BJ (cell line): Measurements from ENCODE around the gene PRKCH. TPM values are rescaled to one million over a fixed set of nuclear protein-coding genes. Genes with fewer than 3 reads are reported as not detected.

Experiments
- CTCF ChIA-PET: fragments of 350-600 bp; formaldehyde crosslinking; extraction: SDS; loops from one replicate; lab custom pipeline; 2021; ENCODE audit warnings: antibody characterized with exemption, inconsistent platforms; lab: Yijun Ruan, JAX
- POLR2A ChIA-PET: fragments of 300-600 bp; sonication (Branson Sonifier 250); formaldehyde crosslinking; extraction: SDS; loops from one replicate; lab custom pipeline; 2021; ENCODE audit warnings: antibody characterized with exemption; lab: Charles Lee
- DNase-seq: peaks from one replicate; pipeline ENCODE4 v3.0.0-alpha.2; 2011; ENCODE audit warnings: low read depth
- H3K27me3 ChIP-seq: 2 replicates; pipeline ENCODE4 v1.6.0; 2011; ENCODE audit warnings: low read length; ENCODE audit not compliant: control insufficient read depth, insufficient read depth
- H3K36me3 ChIP-seq: 2 replicates; pipeline ENCODE4 v1.5.1; 2011; ENCODE audit warnings: low read length; ENCODE audit not compliant: control insufficient read depth, insufficient read depth
- H3K4me3 ChIP-seq: 2 replicates; pipeline ENCODE4 v1.5.1; 2011; ENCODE audit warnings: low read depth, mild to moderate bottlenecking, control low read depth, low read length
- CTCF ChIP-seq: IDR thresholded peaks from 2 replicates; pipeline ENCODE4 v1.5.1; 2011; ENCODE audit warnings: low read depth, mild to moderate bottlenecking, control low read depth, inconsistent platforms, low read length, moderate library complexity; ENCODE audit not compliant: insufficient read depth
- polyA plus RNA-seq: library from polyadenylated mRNA; depleted of rRNA; stranded (reverse); fragments of >200 nt; gene quantifications from 2 replicates; pipeline ENCODE4 v1.2.3, GENCODE V29; 2011

The PRKCH gene
- polyA plus RNA-seq, 1 experiment = 2.0 TPM

- POLR2A ChIA-PET = no interaction called here
- no peak for DNase-seq
- Histone ChIP-seq H3K27me3 (no peaks in the 10 kb centered on the region), H3K4me3 (no peak overlapping the region), H3K36me3 (no peaks in the 10 kb centered on the region)
- CTCF ChIA-PET = interaction anchor here (4.7 kb wide), 1 partner anchor 63 kb away, joined by 16 read pairs; no protein-coding TSS in a partner anchor
- no peak for TF ChIP-seq CTCF
Observed at GRCh38 chr14:61538464-61539022, 217.2 kb downstream of the PRKCH start.

- H3K27me3 ChIP-seq = no peaks in the 10 kb centered on the region
- ChIA-PET CTCF (no interaction called here), POLR2A (no interaction called here)
- no peak for TF ChIP-seq CTCF
- H3K4me3 ChIP-seq = no peak overlapping the region
- no peak for DNase-seq
- no peaks in the 10 kb centered on the region for H3K36me3 ChIP-seq
Observed at GRCh38 chr14:61539631-61540030, 218.3 kb downstream of the PRKCH start.

- no peak for TF ChIP-seq CTCF
- Histone ChIP-seq H3K36me3 (no peaks in the 10 kb centered on the region), H3K4me3 (no peak overlapping the region), H3K27me3 (no peaks in the 10 kb centered on the region)
- no peak for DNase-seq
- ChIA-PET POLR2A (interaction anchor here (0.5 kb wide), 1 partner anchor 21 kb away, joined by 4 read pairs; no protein-coding TSS in a partner anchor), CTCF (no interaction called here)
Observed at GRCh38 chr14:61540931-61541330, 219.6 kb downstream of the PRKCH start.

GRCh38 chr14:61542848-61543790, 221.7 kb downstream of the PRKCH start:
- DNase-seq = no peak
- no peak overlapping the region for H3K4me3 ChIP-seq
- no peak for TF ChIP-seq CTCF

GRCh38 chr14:61543946-61544345, 222.6 kb downstream of the PRKCH start:
- no peak for DNase-seq
- Histone ChIP-seq H3K4me3 (no peak overlapping the region), H3K36me3 (no peaks in the 10 kb centered on the region), H3K27me3 (no peaks in the 10 kb centered on the region)
- ChIA-PET POLR2A (interaction anchor here (0.5 kb wide), 1 partner anchor 10 kb away, joined by 5 read pairs; no protein-coding TSS in a partner anchor), CTCF (interaction anchor here (1.4 to 1.7 kb wide), 2 partner anchors 69 to 73 kb away, joined by 3 to 5 read pairs; no protein-coding TSS in a partner anchor)
- TF ChIP-seq CTCF = no peak

More at GRCh38 chr14:61542848-61543790, 221.7 kb downstream of the PRKCH start:
- H3K27me3 ChIP-seq = no peaks in the 10 kb centered on the region
- ChIA-PET CTCF (interaction anchor here (0.9 to 1.7 kb wide), 4 partner anchors 10 to 72 kb away, joined by 3 to 5 read pairs (median 4); no protein-coding TSS in a partner anchor), POLR2A (no interaction called here)
- no peaks in the 10 kb centered on the region for H3K36me3 ChIP-seq
